H1 (cell line): ENCODE results near the gene PPP2R3A. TPM values are rescaled to one million over a fixed set of nuclear protein-coding genes. Genes with fewer than 3 reads are reported as not detected.

ENCODE experiments used
- CBX8 ChIP-seq: fragments of 300-800, 300-1000 bp; sonication (generic); IDR thresholded peaks from 2 replicates; pipeline ENCODE4 v1.7.1; 2016; ENCODE audit warnings: low read depth, low read length, borderline replicate concordance
- KDM1A ChIP-seq: fragments of 200-600, 300-600 bp; sonication (generic); IDR thresholded peaks from 2 replicates; pipeline ENCODE4 v1.7.1; 2016; ENCODE audit warnings: mild to moderate bottlenecking, low read length, borderline replicate concordance
- POU5F1 ChIP-seq: IDR thresholded peaks from 2 replicates; pipeline ENCODE4 v1.6.1; 2011; ENCODE audit warnings: low read depth, mild to moderate bottlenecking, low read length, moderate library complexity
- SP4 ChIP-seq: IDR thresholded peaks from 2 replicates; pipeline ENCODE4 v1.6.1; 2012; ENCODE audit warnings: low read length, inconsistent platforms
- TEAD4 ChIP-seq: IDR thresholded peaks from 2 replicates; pipeline ENCODE4 v1.6.1; 2012; ENCODE audit warnings: low read depth, low read length, inconsistent platforms, mixed read lengths
- polyA plus RNA-seq, 7 experiments: library from polyadenylated mRNA; depleted of rRNA in 3 of 7; stranded (reverse) in 5 of 7; unstranded in 2 of 7; fragments of >200 nt in 5 of 7; fragments of 200-250 nt in 2 of 7; gene quantifications; 1 replicate in 5 of 7; 2 replicates in 1 of 7; 4 replicates in 1 of 7; pipeline versions ENCODE4 v1.2.1 to v1.2.3, GENCODE V29; 2011 to 2013; ENCODE audit warnings: missing spikeins in 2 of 7, mixed read lengths in 2 of 7
- total RNA-seq: library from RNA; stranded (reverse); fragmentation: NEBNext Ultra II Directional; extraction: Animal tissue kit (Norgen Biotek cat#: 25700); gene quantifications from 2 replicates; pipeline ENCODE4 v1.2.1, GENCODE V29; 2021
- TF ChIP-seq, protein P1 (sequence below): IDR thresholded peaks from 2 replicates; pipeline ENCODE4 v1.6.1; 2011; ENCODE audit warnings: low read depth, mild to moderate bottlenecking, low read length; ENCODE audit not compliant: insufficient read depth

PPP2R3A gene
- total and polyA plus RNA-seq, 2 of the 8 experiments (the other 6 are each of a cell fraction or from before 2014, with no cell fraction given), result 4.1 to 15.2 TPM

DNA sequence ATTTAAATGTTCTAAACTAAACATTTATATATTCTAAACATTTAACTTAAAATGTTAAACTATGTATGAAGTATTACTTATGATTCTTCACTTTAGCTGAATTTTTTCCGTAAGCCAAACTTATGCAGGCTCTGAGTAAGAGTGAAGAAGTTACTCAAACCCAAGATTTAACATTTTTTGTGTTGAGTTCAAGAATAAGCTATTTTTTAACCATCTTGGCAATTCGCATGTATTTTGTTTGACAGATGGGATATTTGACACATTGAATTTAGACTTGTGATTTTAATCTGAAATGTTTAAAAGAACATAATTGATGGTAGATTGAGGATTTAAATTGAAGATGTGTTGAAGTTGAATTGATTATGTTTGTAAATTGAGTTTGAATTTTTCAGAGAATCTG is 14.6 kb upstream of the PPP2R3A start (continued):
- no peak for TF ChIP-seq POU5F1
- TF ChIP-seq CBX8, result no peak
- TF ChIP-seq SP4, result no peak
- TF ChIP-seq KDM1A, result no peak
- TF ChIP-seq TEAD4, result no peak
- TF ChIP-seq, protein P1, sequence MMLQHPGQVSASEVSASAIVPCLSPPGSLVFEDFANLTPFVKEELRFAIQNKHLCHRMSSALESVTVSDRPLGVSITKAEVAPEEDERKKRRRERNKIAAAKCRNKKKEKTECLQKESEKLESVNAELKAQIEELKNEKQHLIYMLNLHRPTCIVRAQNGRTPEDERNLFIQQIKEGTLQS, result no peak
